Neural progenitor cell (in vitro differentiated cells): ENCODE data around the gene INTS1. TPM values are rescaled to one million over a fixed set of nuclear protein-coding genes. Genes with fewer than 3 reads are reported as not detected.

Experiments used
- DNase-seq: peaks from one replicate; pipeline ENCODE4 v3.0.0-alpha.2; 2016; ENCODE audit warnings: low spot score
- H2AFZ ChIP-seq: fragments of 200-600 bp; sonication (generic); replicated peaks from 2 replicates; pipeline ENCODE4 v1.6.1; 2016; ENCODE audit warnings: antibody characterized with exemption
- H3F3A ChIP-seq: fragments of 200-600 bp; sonication (generic); 2 replicates; pipeline ENCODE4 v1.6.1; 2016; ENCODE audit warnings: antibody characterized with exemption, low read depth
- H3K27ac ChIP-seq: fragments of 200-600 bp; sonication (generic); 2 replicates; pipeline ENCODE4 v1.5.1; 2016; ENCODE audit warnings: mild to moderate bottlenecking
- H3K27me3 ChIP-seq: fragments of 200-600 bp; sonication (generic); 2 replicates; pipeline ENCODE4 v1.6.1; 2016; ENCODE audit warnings: mild to moderate bottlenecking, moderate library complexity
- H3K36me3 ChIP-seq: fragments of 200-600 bp; sonication (generic); 2 replicates; pipeline ENCODE4 v1.5.1; 2016
- H3K4me1 ChIP-seq: fragments of 200-600 bp; sonication (generic); 2 replicates; pipeline ENCODE4 v1.6.1; 2016; ENCODE audit warnings: mixed run types
- H3K4me2 ChIP-seq: fragments of 200-600 bp; sonication (generic); 2 replicates; pipeline ENCODE4 v1.6.1; 2016
- H3K4me3 ChIP-seq: fragments of 200-600 bp; sonication (generic); 2 replicates; pipeline ENCODE4 v1.5.1; 2016
- H3K79me2 ChIP-seq: fragments of 200-600 bp; sonication (generic); 2 replicates; pipeline ENCODE4 v1.6.1; 2016; ENCODE audit warnings: low read depth
- H3K9ac ChIP-seq: fragments of 200-600 bp; sonication (generic); 2 replicates; pipeline ENCODE4 v1.6.1; 2016
- H3K9me3 ChIP-seq: fragments of 200-600 bp; sonication (generic); 2 replicates; pipeline ENCODE4 v1.5.1; 2016; ENCODE audit warnings: low read depth
- H4K20me1 ChIP-seq: fragments of 200-600 bp; sonication (generic); 2 replicates; pipeline ENCODE4 v1.6.1; 2016; ENCODE audit warnings: low read depth
- H3K27ac Mint-ChIP-seq: 3 replicates; pipeline ENCODE4 v1.8.0; 2021; ENCODE audit warnings: mixed read lengths
- H3K27me3 Mint-ChIP-seq: 2 replicates; pipeline ENCODE4 v1.8.0; 2022; ENCODE audit warnings: low read depth, mild to moderate bottlenecking, inconsistent platforms, moderate library complexity, mixed read lengths; ENCODE audit not compliant: insufficient read depth
- H3K36me3 Mint-ChIP-seq: 3 replicates; pipeline ENCODE4 v1.8.0; 2021; ENCODE audit warnings: mixed read lengths
- H3K4me1 Mint-ChIP-seq: 3 replicates; pipeline ENCODE4 v1.8.0; 2021; ENCODE audit warnings: mixed read lengths
- H3K4me3 Mint-ChIP-seq: 3 replicates; pipeline ENCODE4 v1.8.0; 2021; ENCODE audit warnings: mild to moderate bottlenecking, moderate library complexity, mixed read lengths
- H3K9me3 Mint-ChIP-seq: 3 replicates; pipeline ENCODE4 v1.8.0; 2020; ENCODE audit warnings: mixed read lengths
- EZH2 ChIP-seq: fragments of 200-600 bp; sonication (generic); IDR thresholded peaks from 2 replicates; pipeline ENCODE4 v1.6.1; 2017; ENCODE audit warnings: antibody characterized with exemption, mild to moderate bottlenecking, moderate library complexity
- EZH2phosphoT487 ChIP-seq: fragments of 200-600 bp; sonication (generic); IDR thresholded peaks from 2 replicates; pipeline ENCODE4 v1.6.1; 2017; ENCODE audit warnings: antibody characterized with exemption
- total RNA-seq: library from RNA; depleted of rRNA; stranded (reverse); fragments of >200 nt; gene quantifications from 2 replicates; pipeline ENCODE4 v1.2.3, GENCODE V29; 2015; ENCODE audit warnings: low replicate concordance
- TF ChIP-seq, protein P1 (sequence below): fragments of 200-600 bp; sonication (generic); IDR thresholded peaks from 2 replicates; pipeline ENCODE4 v1.5.1; 2017; ENCODE audit warnings: antibody characterized with exemption, mild to moderate bottlenecking

Gene INTS1
- total RNA-seq, 1 donor from 2014 or later = 16.5 TPM

DNA sequence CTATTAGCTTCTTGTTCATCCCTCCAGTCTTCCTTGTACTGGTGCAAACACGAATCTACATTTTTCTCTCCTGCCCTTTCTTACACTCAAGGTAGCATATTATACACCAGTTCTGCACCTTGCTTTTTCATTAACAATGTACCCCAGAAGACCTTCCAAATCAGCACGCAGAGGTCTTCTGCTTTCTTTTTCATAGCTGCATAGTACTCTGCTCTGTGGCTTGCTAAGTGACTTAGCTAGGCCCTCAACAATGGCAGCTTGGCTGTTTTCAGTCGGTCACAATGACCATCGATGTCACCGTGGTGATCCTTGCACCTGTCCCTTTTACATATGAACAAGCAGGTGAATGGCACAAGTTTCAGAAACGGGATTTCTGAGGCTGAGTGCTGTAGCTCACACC lies 21.2 kb upstream of the INTS1 start:
- Histone ChIP-seq H3K4me2 (no peak overlapping the region), H3K79me2 (no peaks in the 10 kb centered on the region), H3F3A (no peaks in the 10 kb centered on the region), H3K27me3 (peaks cover 10% of the 10 kb centered on the region), H4K20me1 (no peaks in the 10 kb centered on the region), H3K27ac (no peak overlapping the region), H2AFZ (no peak overlapping the region), H3K9ac (no peak overlapping the region), H3K4me3 (no peak overlapping the region), H3K36me3 (no peaks in the 10 kb centered on the region), H3K9me3 (no peaks in the 10 kb centered on the region), H3K4me1 (no peaks in the 10 kb centered on the region)
- TF ChIP-seq, protein P1, sequence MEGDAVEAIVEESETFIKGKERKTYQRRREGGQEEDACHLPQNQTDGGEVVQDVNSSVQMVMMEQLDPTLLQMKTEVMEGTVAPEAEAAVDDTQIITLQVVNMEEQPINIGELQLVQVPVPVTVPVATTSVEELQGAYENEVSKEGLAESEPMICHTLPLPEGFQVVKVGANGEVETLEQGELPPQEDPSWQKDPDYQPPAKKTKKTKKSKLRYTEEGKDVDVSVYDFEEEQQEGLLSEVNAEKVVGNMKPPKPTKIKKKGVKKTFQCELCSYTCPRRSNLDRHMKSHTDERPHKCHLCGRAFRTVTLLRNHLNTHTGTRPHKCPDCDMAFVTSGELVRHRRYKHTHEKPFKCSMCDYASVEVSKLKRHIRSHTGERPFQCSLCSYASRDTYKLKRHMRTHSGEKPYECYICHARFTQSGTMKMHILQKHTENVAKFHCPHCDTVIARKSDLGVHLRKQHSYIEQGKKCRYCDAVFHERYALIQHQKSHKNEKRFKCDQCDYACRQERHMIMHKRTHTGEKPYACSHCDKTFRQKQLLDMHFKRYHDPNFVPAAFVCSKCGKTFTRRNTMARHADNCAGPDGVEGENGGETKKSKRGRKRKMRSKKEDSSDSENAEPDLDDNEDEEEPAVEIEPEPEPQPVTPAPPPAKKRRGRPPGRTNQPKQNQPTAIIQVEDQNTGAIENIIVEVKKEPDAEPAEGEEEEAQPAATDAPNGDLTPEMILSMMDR = no peak
- no peak for TF ChIP-seq EZH2phosphoT487
- TF ChIP-seq EZH2 = no peak
- H3K9me3 Mint-ChIP-seq = no peaks in the 10 kb centered on the region
- H3K4me3 Mint-ChIP-seq = no peak overlapping the region
- DNase-seq = no peak
- peaks cover 11% of the 10 kb centered on the region for H3K27me3 Mint-ChIP-seq
- H3K27ac Mint-ChIP-seq = peak overlapping the region; percentile 78
- peaks cover 9% of the 10 kb centered on the region for H3K4me1 Mint-ChIP-seq
- no peaks in the 10 kb centered on the region for H3K36me3 Mint-ChIP-seq

DNA sequence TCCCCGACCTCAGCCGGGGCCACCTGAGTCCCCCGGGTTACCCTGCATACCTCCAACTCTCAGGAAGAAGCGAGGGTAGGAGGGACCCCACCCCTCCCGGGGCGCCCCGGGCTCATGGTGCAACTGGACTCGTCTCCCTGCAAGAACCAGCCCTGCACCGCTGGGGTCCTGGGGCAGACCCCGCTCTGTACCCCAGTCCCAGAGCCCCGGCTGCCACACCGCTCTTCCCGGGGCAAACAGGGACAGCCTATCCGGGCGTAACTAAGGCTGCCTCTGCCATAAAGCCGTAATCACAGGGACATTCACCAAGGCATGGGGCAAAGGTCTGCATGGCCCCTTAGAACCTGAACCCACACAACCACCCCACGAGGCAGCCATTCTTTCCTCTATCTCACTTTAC lies 19.7 kb upstream of the INTS1 start:
- H3K27me3 Mint-ChIP-seq = peaks cover 12% of the 10 kb centered on the region
- H3K4me3 Mint-ChIP-seq = no peak overlapping the region

DNA sequence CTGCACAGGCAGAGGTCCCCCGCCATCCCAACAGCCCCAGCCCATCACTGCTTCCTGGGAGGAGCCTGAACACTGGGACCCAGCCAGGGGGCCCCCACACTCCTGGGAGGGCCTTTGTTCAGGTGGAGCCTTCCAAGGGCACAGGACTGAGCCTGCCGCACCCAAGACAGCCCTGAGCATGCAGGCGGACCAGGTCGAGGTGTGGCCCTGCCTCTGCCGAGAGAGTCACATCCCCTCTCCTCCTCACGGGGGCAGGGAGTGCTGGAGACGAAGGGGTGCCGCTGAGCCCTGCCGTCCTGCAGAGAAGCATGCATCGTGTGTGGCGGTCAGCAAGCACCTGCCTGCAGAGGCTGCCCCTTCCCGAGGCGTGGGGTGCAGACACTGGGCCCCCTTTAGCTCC lies 19.0 kb upstream of the INTS1 start:
- no peaks in the 10 kb centered on the region for H3K36me3 Mint-ChIP-seq
- H3K4me3 Mint-ChIP-seq = no peak overlapping the region
- H3K27me3 ChIP-seq = peaks cover 4% of the 10 kb centered on the region

More for the DNA sequence above, 19.7 kb upstream of the INTS1 start:
- Mint-ChIP-seq H3K9me3 (peaks cover 4% of the 10 kb centered on the region), H3K4me1 (peaks cover 5% of the 10 kb centered on the region), H3K36me3 (no peaks in the 10 kb centered on the region), H3K27ac (peak overlapping the region; percentile 29)
- Histone ChIP-seq H4K20me1 (no peaks in the 10 kb centered on the region), H3K9me3 (no peaks in the 10 kb centered on the region), H3F3A (no peaks in the 10 kb centered on the region), H3K79me2 (no peaks in the 10 kb centered on the region), H3K4me2 (no peak overlapping the region), H3K27me3 (peaks cover 4% of the 10 kb centered on the region), H3K9ac (no peak overlapping the region), H3K4me1 (no peaks in the 10 kb centered on the region), H3K36me3 (no peaks in the 10 kb centered on the region), H2AFZ (no peak overlapping the region), H3K4me3 (no peak overlapping the region), H3K27ac (no peak overlapping the region)
- no peak for TF ChIP-seq EZH2
- TF ChIP-seq EZH2phosphoT487 = no peak
- TF ChIP-seq, protein P1 = no peak
- no peak for DNase-seq

More for the DNA sequence above, 19.0 kb upstream of the INTS1 start:
- H3K4me1 ChIP-seq = no peaks in the 10 kb centered on the region
- H2AFZ ChIP-seq = peak overlapping the region; percentile 76
- H3F3A ChIP-seq = no peaks in the 10 kb centered on the region
- no peaks in the 10 kb centered on the region for H4K20me1 ChIP-seq
- no peak overlapping the region for H3K4me2 ChIP-seq
- H3K9ac ChIP-seq = no peak overlapping the region
- TF ChIP-seq EZH2 (no peak), EZH2phosphoT487 (no peak)
- TF ChIP-seq, protein P1 = no peak
- H3K9me3 ChIP-seq = no peaks in the 10 kb centered on the region
- H3K79me2 ChIP-seq = no peaks in the 10 kb centered on the region
- H3K27ac Mint-ChIP-seq = peak overlapping the region; percentile 46
- H3K27me3 Mint-ChIP-seq = peaks cover 12% of the 10 kb centered on the region
- peaks cover 4% of the 10 kb centered on the region for H3K9me3 Mint-ChIP-seq
- no peak for DNase-seq
- H3K27ac ChIP-seq = no peak overlapping the region
- H3K4me3 ChIP-seq = no peak overlapping the region
- H3K4me1 Mint-ChIP-seq = peaks cover 5% of the 10 kb centered on the region
- H3K36me3 ChIP-seq = no peaks in the 10 kb centered on the region
